ENCODE data around the gene IFNAR1. TPM values are rescaled to one million over a fixed set of nuclear protein-coding genes. Genes with fewer than 3 reads are reported as not detected.

The IFNAR1 gene
- total RNA-seq, 1 experiment from 2014 or later = 20.5 TPM

DNA sequence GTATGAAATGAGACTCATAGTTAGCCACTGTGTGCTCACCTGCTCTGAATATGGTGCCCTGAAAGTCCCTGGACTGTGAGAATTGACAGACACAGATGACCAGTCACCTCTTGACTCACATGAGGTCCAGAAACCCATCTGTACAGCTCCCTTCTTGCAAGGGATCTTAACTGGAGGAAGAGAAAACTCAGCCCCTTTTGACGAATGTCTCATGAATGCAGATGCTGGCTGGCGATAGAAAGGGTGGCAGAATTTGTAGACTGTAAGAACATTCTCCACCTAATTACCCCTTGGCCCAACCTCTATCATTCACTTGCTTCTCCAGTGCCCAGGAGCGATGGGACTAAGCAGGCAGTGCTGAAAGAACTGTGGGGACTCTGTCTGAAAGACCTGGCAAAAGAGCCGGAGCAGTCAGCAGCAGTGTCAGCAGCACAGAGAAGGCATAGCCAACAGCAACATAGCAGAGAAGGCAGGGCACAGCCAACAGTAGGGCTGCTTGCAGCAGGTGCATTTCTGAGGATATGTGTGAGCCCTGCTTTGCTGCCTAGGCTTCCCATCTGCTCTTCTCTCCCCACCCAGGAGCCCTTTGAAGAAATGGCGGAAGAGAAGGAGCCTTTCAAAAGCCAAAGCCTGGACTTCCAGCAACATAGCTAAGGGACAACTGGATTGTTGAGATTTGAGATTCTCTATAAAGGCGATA lies 52.6 kb downstream of the IFNAR1 start (continued):
- TF ChIP-seq REST (IDR thresholded peaks at IDR 0.05; ENCODE audit: low read depth) = no peak
- no peak for TF ChIP-seq RAD21 (IDR thresholded peaks at IDR 0.05; ENCODE audit: low read depth)
- no peak for TF ChIP-seq EGR1 (IDR thresholded peaks at IDR 0.05; ENCODE audit: low read depth)

- Histone ChIP-seq H3K9me2 (ENCODE audit: insufficient read depth) (no peaks in the 10 kb centered on the region), H3K36me3 (ENCODE audit: control insufficient read depth in 1 of 2, insufficient read depth in 2 of 2, low read length in 2 of 2) (no peaks in the 10 kb centered on the region), H2AFZ (ENCODE audit: low read depth, low read length, poor library complexity, severe bottlenecking) (no peak overlapping the region), H3K27ac (ENCODE audit: low read depth, low read length) (no peak overlapping the region), H4K20me1 (ENCODE audit: insufficient read depth) (no peaks in the 10 kb centered on the region), H3K4me3 (replicated peaks in 1 of 2; ENCODE audit: low read depth in 1 of 2, low read length in 2 of 2) (no peak overlapping the region), H3K9me3 (ENCODE audit: control insufficient read depth in 1 of 2, insufficient read depth in 1 of 2, low read depth in 1 of 2, low read length in 2 of 2) (no peaks in the 10 kb centered on the region), H3K4me1 (ENCODE audit: control insufficient read depth in 1 of 2, insufficient read depth in 2 of 2, low read length in 2 of 2) (peaks cover 42 to 60% of the 10 kb centered on the region in 2 experiments), H3K4me2 (ENCODE audit: low read length) (no peak overlapping the region), H3K9ac (ENCODE audit: low read length) (no peak overlapping the region), H3K27me3 (ENCODE audit: insufficient read depth, low read length) (no peaks in the 10 kb centered on the region), H3K79me2 (ENCODE audit: insufficient read depth, low read length) (no peaks in the 10 kb centered on the region)
- intact Hi-C loops (cut with micrococcal nuclease) = no loop called here
- POLR2A ChIA-PET = no interaction called here
- RAD21 ChIA-PET (ENCODE audit: low non-redundant PET in 1 of 2, low total read pairs in 2 of 2, uncharacterized antibody in 2 of 2, unreplicated experiment in 2 of 2) = no interaction called here
- BruUV-seq (replicated peaks) = no TSS peak
- TF ChIP-seq FOSL1 (IDR thresholded peaks at IDR 0.05; ENCODE audit: low read depth) (no peak), EZH2phosphoT487 (IDR thresholded peaks at IDR 0.05; ENCODE audit: borderline replicate concordance) (no peak), ZBTB33 (IDR thresholded peaks at IDR 0.05; ENCODE audit: extremely low read depth, insufficient replicate concordance, low read length) (no peak), ZFX (IDR thresholded peaks at IDR 0.05) (no peak), EZH2 (IDR thresholded peaks at IDR 0.05) (no peak), ZNF274 (IDR thresholded peaks at IDR 0.05; ENCODE audit: low read depth, low read length) (no peak), JUND (IDR thresholded peaks at IDR 0.05) (no peak), ELF1 (IDR thresholded peaks at IDR 0.05; ENCODE audit: borderline replicate concordance, low read depth) (no peak), RAD21 (IDR thresholded peaks at IDR 0.05; ENCODE audit: low read depth) (no peak), YY1 (IDR thresholded peaks at IDR 0.05; ENCODE audit: extremely low read depth, insufficient replicate concordance, low read depth, low read length) (no peak), CEBPB (IDR thresholded peaks at IDR 0.05; ENCODE audit: low read depth) (no peak)
- TF ChIP-seq, protein P1, sequence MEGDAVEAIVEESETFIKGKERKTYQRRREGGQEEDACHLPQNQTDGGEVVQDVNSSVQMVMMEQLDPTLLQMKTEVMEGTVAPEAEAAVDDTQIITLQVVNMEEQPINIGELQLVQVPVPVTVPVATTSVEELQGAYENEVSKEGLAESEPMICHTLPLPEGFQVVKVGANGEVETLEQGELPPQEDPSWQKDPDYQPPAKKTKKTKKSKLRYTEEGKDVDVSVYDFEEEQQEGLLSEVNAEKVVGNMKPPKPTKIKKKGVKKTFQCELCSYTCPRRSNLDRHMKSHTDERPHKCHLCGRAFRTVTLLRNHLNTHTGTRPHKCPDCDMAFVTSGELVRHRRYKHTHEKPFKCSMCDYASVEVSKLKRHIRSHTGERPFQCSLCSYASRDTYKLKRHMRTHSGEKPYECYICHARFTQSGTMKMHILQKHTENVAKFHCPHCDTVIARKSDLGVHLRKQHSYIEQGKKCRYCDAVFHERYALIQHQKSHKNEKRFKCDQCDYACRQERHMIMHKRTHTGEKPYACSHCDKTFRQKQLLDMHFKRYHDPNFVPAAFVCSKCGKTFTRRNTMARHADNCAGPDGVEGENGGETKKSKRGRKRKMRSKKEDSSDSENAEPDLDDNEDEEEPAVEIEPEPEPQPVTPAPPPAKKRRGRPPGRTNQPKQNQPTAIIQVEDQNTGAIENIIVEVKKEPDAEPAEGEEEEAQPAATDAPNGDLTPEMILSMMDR (IDR thresholded peaks at IDR 0.05 in 2 of 3, conservative IDR thresholded peaks at IDR 0.05 in 1 of 3; ENCODE audit: borderline replicate concordance in 1 of 3, insufficient read depth in 1 of 3, low read depth in 2 of 3, low read length in 2 of 3) = no peak
- DNase-seq (ENCODE audit: low read depth, low spot score) (no peak), ATAC-seq (no peak)
- CTCF ChIA-PET = no interaction called here
Observed at GRCh38 chr21:33378081-33378480, 53.3 kb downstream of the IFNAR1 start.
